NCI-H1436 (cell line): ENCODE measurements around the gene GDPD3.
"Not testable (repeated sequence)": the region's sequence is repeated elsewhere in the genome, so short reads cannot be mapped to it uniquely, and the experiment has no call there.

Source experiments
- DNase-seq: peaks from one replicate; lab custom pipeline; 2025; lab: John Stamatoyannopoulos, UW

The GDPD3 gene

DNA sequence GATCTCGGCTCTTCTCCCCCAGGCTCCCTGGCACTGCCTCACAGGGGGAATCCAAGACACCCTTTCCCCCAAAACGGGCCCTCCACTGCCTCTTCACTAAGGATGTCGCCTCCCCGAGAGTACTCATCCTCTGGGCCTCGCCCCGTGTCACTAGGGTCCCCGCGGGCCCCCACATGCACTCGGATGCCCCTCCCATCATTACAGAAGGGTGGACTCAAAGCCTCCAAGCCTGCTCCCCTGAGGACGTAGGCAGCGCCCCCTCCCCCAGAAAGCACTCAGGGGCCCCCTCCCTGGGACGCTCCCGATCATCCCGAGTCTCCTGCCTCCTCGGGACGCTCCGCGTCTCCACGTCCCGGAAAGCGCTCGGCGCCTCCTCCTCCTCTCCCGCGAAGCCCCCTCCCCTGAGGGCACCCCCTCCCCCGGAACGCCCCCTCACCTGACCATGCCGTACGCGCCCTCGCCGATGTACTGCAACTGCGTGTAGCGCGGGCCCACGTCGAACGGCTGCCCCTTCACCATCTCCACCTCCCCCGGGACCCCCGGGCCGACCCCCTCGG is 9.3 kb upstream of the GDPD3 start:
- DNase-seq = peak; percentile 35

DNA sequence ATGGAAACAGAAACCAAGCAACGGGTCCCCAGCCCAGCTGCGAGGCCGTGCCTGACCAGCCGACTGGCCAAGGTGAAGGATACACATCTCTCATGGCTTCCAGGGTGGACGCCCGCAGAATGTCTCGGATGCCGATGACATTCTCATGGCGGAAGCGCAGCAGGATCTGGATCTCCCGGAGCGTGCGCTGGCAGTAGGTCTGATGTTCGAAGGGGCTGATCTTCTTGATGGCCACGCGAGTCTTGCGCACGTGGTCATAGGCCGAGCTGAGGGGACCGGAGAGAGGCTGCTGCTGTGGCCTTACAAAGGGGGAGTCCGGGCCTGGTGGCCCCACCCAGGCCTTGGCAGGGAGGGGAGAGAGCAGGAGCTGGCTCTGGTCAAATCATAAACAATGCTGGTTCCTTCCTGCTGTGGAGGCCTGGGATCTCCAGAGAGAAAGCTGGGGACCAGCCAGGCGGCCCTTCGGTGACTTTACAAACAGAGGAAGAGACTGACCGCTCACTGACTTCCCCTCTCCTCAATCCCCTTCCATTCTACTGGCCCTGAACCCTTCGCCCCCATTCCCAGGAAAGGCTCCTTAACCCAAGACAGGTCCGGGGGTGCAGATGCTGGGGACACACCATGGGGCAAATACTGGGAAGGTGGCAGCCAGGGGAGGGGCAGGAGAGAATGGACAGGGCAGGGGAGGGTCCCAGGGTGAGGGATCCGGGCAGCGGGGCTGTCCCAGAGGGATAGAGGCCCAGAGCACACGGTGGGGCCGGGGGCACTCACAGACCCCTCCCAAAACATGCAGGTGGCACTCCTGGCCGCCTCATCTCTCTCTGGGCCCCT is 8.6 kb upstream of the GDPD3 start:
- no peak for DNase-seq

DNA sequence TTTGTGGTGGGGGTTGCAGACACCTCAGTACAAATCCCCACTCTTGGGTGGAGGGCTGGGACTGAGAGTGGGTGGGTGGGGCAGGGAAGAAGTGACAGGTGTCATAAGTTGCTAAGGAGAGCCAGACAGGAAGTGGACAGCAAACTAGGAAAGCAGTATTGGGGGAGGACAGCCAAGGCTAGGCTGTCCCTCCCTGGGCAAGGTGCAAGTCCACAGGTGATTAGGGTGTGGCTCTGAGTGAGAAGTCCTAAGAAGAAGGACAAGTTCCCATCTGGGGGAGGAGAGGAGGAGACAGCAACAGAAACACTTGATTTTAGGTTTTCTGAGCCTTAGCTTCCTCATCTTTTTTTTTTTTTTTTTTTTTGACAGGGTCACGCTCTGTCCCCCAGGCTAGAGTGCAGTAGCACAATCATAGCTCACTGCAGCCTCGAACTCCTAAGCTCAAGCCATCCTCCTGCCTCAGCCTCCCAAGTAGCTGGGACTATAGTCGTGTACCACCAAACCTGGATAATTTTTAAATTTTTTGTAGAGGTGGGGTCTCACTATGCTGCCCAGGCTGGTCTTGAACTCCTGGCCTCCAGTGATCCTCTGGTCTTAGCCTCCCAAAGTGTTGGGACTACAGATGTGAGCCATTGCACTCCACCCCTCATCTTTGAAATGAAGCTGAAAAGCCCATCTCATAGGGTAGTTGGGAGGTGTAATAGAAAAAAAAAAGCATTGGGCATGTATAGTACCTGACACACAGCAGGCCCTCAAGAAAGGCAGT is 7.2 kb upstream of the GDPD3 start:
- DNase-seq = no peak

- no peak for DNase-seq
Measured at GRCh38 chr16:30119428-30119827, 6.1 kb upstream of the GDPD3 start.

GRCh38 chr16:30117768-30118167 is 4.4 kb upstream of the GDPD3 start:
- DNase-seq = no peak

- DNase-seq = no peak
Measured at GRCh38 chr16:30116291-30117207, 3.2 kb upstream of the GDPD3 start.

DNA sequence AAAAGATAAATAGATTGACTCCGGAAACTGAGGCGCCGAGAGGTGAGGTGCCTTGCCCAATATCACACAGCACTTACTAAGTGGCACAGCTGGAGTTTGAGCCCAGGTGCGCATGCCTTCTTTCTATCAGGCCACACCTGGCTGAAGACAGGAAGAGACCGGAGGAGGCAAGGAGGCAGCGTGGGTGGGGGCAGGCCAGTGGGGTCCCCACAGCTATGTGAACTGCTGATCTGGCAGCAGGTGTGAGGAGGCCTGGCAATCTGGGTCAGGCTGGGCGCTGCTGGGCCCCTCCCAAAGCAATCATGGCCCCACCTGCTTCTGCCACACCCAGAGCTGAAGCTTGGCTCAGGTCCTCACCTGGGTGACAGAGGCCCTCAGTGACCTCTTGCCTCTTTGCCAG is 1.9 kb upstream of the GDPD3 start:
- no peak for DNase-seq

DNA sequence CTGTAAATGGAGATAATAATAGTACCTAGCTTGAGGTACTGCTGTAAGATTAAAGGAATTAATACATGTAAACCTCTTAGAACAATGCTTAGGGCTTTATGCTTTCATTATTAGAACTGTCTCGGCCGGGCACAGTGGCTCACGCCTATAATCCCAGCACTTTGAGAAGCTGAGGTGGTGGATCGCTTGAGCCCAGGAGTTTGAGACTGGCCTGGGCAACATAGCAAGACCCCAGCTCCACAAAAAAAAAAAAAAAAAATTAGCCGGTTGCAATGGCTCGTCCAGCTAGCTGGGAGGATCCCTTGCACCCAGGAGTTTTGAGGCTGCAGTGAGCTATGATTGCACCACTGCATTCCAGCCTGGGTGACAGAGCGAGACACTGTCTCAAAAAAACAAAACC is 1.5 kb upstream of the GDPD3 start:
- not testable (repeated sequence) for DNase-seq

GRCh38 chr16:30114411-30114810 is 1.1 kb upstream of the GDPD3 start:
- no peak for DNase-seq

- no peak for DNase-seq
Measured at GRCh38 chr16:30113711-30114333, 485 bp upstream of the GDPD3 start.

- DNase-seq = peak; percentile 9
Measured at GRCh38 chr16:30112197-30113030, 923 bp downstream of the GDPD3 start.

GRCh38 chr16:30110661-30111060 is 2.7 kb downstream of the GDPD3 start:
- DNase-seq = no peak

DNA sequence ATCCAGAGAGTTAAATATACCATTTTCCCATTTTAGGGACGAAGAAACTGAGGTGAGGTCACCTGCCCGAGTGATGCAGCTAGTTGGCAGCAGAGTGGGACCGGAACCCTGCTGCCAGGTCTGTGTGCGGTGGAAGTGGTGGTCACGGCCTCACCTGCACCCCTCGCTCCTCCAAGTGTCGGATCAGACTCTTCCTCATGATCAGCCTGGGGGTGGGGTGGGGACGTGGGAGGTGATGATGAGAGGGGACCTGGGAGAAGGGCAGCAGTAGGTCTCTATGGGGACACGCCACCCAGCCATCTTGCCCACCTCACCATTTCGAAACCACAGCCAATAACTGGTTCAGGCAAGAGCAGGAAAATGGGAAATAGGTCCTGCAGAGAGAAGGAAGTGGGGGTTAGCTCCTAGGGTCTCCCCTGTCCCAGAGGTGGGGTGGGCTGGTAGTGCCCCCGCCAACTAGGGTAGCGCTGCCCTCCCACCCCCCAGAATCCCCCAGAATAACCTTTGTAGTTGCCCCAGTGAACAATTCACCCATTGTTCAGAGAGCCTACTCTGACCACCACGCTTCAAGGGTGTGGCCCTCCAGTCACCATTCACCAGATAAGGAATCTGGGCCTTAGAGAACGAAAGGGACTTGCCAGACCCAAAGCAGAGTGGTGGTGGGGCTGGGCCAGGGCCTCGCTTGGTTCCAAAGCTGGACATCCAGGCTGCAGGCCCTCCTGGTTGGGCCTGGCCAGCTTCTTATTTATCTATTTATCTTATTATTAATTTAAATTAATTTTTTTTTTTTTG is 5.1 kb downstream of the GDPD3 start:
- no peak for DNase-seq

GRCh38 chr16:30104492-30104891 is 8.8 kb downstream of the GDPD3 start:
- no peak for DNase-seq

DNA sequence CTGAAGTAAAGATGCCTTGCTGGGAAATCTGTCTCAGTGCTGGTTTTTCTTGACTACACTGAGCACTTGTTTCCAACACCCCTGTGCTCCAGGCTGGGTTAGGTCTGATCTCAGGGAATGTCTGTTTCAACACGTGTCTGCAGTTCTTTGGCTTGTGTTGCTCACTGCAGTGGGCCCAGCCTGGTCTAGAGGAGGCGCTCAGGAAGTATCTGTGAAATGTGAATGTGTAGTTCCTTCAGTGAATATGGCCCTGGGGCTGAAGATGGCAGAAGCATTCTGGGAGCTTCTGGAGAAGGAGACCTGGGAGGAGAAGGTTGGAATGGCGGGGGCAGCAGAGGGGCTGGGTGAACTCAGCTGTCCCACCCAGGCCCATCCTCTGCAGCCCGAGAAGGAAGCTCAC is 9.2 kb downstream of the GDPD3 start:
- no peak for DNase-seq

DNA sequence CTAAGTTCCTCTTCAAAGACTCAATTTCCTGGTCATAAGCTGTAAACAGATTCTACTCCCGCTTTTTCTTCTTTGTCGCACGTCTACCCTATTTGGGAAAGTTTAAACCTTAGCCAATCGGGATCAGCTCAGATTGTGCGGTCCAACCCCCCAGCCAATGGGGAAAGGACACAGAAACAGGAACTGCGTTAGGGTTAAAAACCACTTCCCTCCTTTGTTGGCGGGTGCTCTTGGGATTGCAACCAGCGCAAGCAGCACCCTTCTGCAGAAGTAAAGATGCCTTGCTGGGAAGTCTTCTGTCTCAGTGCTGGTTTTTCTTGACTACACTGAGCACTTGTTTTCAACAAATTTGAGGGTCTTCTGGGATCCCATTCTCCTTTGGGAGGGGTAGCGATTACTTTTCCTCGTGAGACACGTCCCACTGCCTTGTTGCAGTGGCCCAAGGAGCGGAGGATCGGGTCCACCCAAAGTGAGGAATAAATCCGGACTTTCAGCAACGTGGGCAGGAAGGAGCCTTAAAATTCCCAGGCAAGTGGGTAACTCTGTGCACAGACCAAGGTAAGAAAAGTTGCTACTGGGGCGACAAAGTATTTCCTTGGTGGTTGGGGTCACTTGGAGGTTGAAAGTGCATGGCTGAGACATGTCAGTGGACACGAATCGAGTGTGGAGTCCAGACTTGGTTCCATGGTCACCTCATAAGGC is 16.3 kb downstream of the GDPD3 start:
- no peak for DNase-seq

DNA sequence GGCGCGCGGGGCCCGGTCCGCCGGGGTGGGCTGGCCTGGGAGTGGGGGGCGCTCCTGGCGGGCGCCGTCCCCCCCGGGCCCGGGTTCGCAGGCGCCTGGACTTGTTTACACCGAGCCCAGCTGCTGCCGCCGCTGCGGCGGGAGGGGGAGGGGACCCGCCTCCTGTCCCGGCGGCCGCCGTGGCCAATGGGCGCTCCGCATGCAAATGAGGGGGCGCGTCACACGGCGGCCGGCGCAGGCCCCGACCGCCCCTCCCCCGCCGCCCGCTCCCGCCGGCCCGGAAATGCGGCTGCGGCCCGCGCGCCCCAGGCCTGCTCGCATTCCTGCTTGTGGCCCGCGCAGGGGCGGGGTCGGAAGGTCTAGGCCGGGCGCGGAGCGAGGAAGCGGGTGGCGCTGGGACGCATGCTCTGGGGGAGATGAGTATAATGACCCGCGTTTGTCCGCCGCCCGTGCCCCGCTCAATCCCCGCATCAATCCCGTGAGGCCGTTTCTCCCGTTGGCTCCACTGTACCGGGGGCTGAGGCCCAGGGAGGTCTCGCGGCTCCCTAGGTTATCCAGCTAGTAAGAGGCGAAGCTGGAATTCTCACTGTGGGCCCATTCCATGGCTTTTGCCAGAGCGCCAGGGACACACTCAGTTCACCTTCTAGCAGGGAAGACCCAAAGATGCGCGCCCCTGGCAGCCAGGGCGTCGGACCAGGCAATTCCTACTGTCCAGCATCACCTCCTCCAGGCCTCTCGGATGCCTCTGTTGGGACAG is 17.1 kb downstream of the GDPD3 start, which contains the start of gene YPEL3:
Gene YPEL3, minus strand, starts transcription at position 109 of the 757 bp plus-strand sequence. CDS start 731 bp downstream, outside the sequence.
- DNase-seq = peak; percentile 84
